ENCODE results near the gene SLC26A5.

SLC26A5 gene

GRCh38 chr7:103344453-103345149, 101.4 kb downstream of the SLC26A5 start, which contains the start of gene DNAJC2:
DNAJC2 (minus strand) TSS chr7:103344767; CDS start chr7:103344622, 145 bp downstream.
- peak; percentile 94 for DNase-seq

- peak; percentile 60 for DNase-seq
Measured at GRCh38 chr7:103343758-103344452, 102.1 kb downstream of the SLC26A5 start.

GRCh38 chr7:103343332-103343731, 102.7 kb downstream of the SLC26A5 start:
- DNase-seq = peak; percentile 9

- no peak for DNase-seq
Measured at GRCh38 chr7:103341466-103341865, 104.5 kb downstream of the SLC26A5 start.

GRCh38 chr7:103338864-103339263, 107.1 kb downstream of the SLC26A5 start:
- DNase-seq = no peak

- no peak for DNase-seq
Measured at GRCh38 chr7:103336761-103337160, 109.2 kb downstream of the SLC26A5 start.

GRCh38 chr7:103325744-103326143, 120.3 kb downstream of the SLC26A5 start:
- no peak for DNase-seq
